IMR-90 (cell line): ENCODE data around the gene PSMC5. TPM values are rescaled to one million over a fixed set of nuclear protein-coding genes. Genes with fewer than 3 reads are reported as not detected.

Experiments used
- ATAC-seq: fragments of 200-7000 bp; cut with Tn5 transposase; 2 replicates; pipeline ENCODE4 v1.9.1; 2020; ENCODE audit warnings: low read depth, mild to moderate bottlenecking, moderate library complexity
- BruUV-seq: library from RNA; stranded (reverse); fragments of 400-500 nt; replicated peaks from 2 replicates; lab custom pipeline; 2021; lab: Mats Ljungman, UMichigan
- CTCF ChIA-PET: fragments of 300-600 bp; formaldehyde crosslinking; extraction: SDS; loops from one replicate; lab custom pipeline; 2021; ENCODE audit warnings: antibody characterized with exemption; lab: Yijun Ruan, JAX
- POLR2A ChIA-PET: fragments of 300-600 bp; sonication (Branson Sonifier 250); formaldehyde crosslinking; loops from one replicate; lab custom pipeline; 2022; ENCODE audit warnings: antibody characterized with exemption; ENCODE audit not compliant: unreplicated experiment; lab: Charles Lee
- DNase-seq: peaks from one replicate; pipeline ENCODE4 v3.0.0; 2013
- H2AFZ ChIP-seq: replicated peaks from 2 replicates; pipeline ENCODE3; 2013; ENCODE audit warnings: low read length, mild to moderate bottlenecking; ENCODE audit not compliant: poor library complexity
- H2AK5ac ChIP-seq: 2 replicates; pipeline ENCODE4 v1.6.1; 2013; ENCODE audit warnings: low read depth, low read length, inconsistent platforms
- H2AK9ac ChIP-seq: replicated peaks from 2 replicates; pipeline ENCODE3; 2013; ENCODE audit warnings: mild to moderate bottlenecking, low read depth, low read length, moderate library complexity; ENCODE audit not compliant: poor library complexity
- H2BK120ac ChIP-seq: 2 replicates; pipeline ENCODE4 v1.6.1; 2013; ENCODE audit warnings: low read depth, low read length, inconsistent platforms
- H2BK15ac ChIP-seq: 3 replicates; pipeline ENCODE4 v1.6.1; 2013; ENCODE audit warnings: low read depth, low read length, inconsistent platforms
- H2BK20ac ChIP-seq: 2 replicates; pipeline ENCODE4 v1.6.1; 2013; ENCODE audit warnings: low read depth, mild to moderate bottlenecking, inconsistent platforms, low read length, moderate library complexity
- H2BK5ac ChIP-seq: 2 replicates; pipeline ENCODE4 v1.6.1; 2013; ENCODE audit warnings: mild to moderate bottlenecking, low read depth, low read length, inconsistent platforms; ENCODE audit not compliant: poor library complexity, severe bottlenecking
- H3K14ac ChIP-seq: replicated peaks from 2 replicates; pipeline ENCODE4 v1.6.1; 2013; ENCODE audit warnings: low read depth, low read length, inconsistent platforms
- H3K18ac ChIP-seq: 2 replicates; pipeline ENCODE4 v1.6.1; 2013; ENCODE audit warnings: low read depth, low read length, control low read depth
- H3K23ac ChIP-seq: 2 replicates; pipeline ENCODE4 v1.6.1; 2013; ENCODE audit warnings: low read depth, low read length, inconsistent platforms
- H3K27ac ChIP-seq: 2 replicates; pipeline ENCODE4 v1.5.1; 2013; ENCODE audit warnings: mild to moderate bottlenecking, control low read depth, low read length; ENCODE audit not compliant: insufficient read depth
- H3K27me3 ChIP-seq: 2 replicates; pipeline ENCODE4 v1.6.1; 2013; ENCODE audit warnings: low read length; ENCODE audit not compliant: control insufficient read depth, insufficient read depth
- H3K36me3 ChIP-seq: 2 replicates; pipeline ENCODE4 v1.6.1; 2013; ENCODE audit warnings: low read length, mixed read lengths; ENCODE audit not compliant: control insufficient read depth, insufficient read depth
- H3K4ac ChIP-seq: 2 replicates; pipeline ENCODE4 v1.6.1; 2013; ENCODE audit warnings: low read depth, low read length, inconsistent platforms
- H3K4me1 ChIP-seq: 2 replicates; pipeline ENCODE4 v1.6.1; 2013; ENCODE audit warnings: low read length, mixed read lengths; ENCODE audit not compliant: control insufficient read depth, insufficient read depth
- H3K4me2 ChIP-seq: 2 replicates; pipeline ENCODE4 v1.6.1; 2013; ENCODE audit warnings: low read depth, mild to moderate bottlenecking, control low read depth, low read length, moderate library complexity
- H3K4me3 ChIP-seq: 2 replicates; pipeline ENCODE4 v1.5.1; 2013; ENCODE audit warnings: low read depth, mild to moderate bottlenecking, control low read depth, low read length, moderate library complexity; ENCODE audit not compliant: insufficient read depth
- H3K56ac ChIP-seq: 2 replicates; pipeline ENCODE4 v1.6.1; 2013; ENCODE audit warnings: low read length, inconsistent platforms; ENCODE audit not compliant: insufficient read depth; ENCODE audit errors: extremely low read depth
- H3K79me1 ChIP-seq, 2 experiments: 2 replicates each; pipeline ENCODE4 v1.6.1; 2013; ENCODE audit warnings: low read length in 2 of 2, inconsistent platforms in 1 of 2, low read depth in 1 of 2
- H3K9ac ChIP-seq: 2 replicates; pipeline ENCODE4 v1.6.1; 2013; ENCODE audit warnings: low read depth, low read length, control low read depth
- H3K9me1 ChIP-seq: 2 replicates; pipeline ENCODE4 v1.6.1; 2013; ENCODE audit warnings: low read length, inconsistent platforms; ENCODE audit not compliant: insufficient read depth
- H3K9me3 ChIP-seq: 2 replicates; pipeline ENCODE4 v1.6.1; 2013; ENCODE audit warnings: low read length; ENCODE audit not compliant: control insufficient read depth, insufficient read depth
- H4K20me1 ChIP-seq: 2 replicates; pipeline ENCODE4 v1.6.1; 2013; ENCODE audit warnings: low read length, inconsistent platforms; ENCODE audit not compliant: insufficient read depth
- H4K5ac ChIP-seq: 2 replicates; pipeline ENCODE4 v1.6.1; 2013; ENCODE audit warnings: mild to moderate bottlenecking, low read depth, low read length, control low read depth
- H4K8ac ChIP-seq, 2 experiments: 2 replicates each; pipeline ENCODE4 v1.6.1; 2013; ENCODE audit warnings: low read depth in 2 of 2, low read length in 2 of 2, control low read depth in 1 of 2, inconsistent platforms in 1 of 2
- H4K91ac ChIP-seq: 2 replicates; pipeline ENCODE4 v1.6.1; 2013; ENCODE audit warnings: low read depth, low read length, inconsistent platforms; ENCODE audit not compliant: insufficient read depth
- BHLHE40 ChIP-seq: fragments of 150-350 bp; IDR thresholded peaks from 2 replicates; pipeline ENCODE4 v1.6.1; 2016; ENCODE audit warnings: mild to moderate bottlenecking, low read depth, low read length
- MAFK ChIP-seq: IDR thresholded peaks from 2 replicates; pipeline ENCODE4 v1.6.1; 2012; ENCODE audit warnings: low read depth, low read length, improper control_type of control experiment
- MAZ ChIP-seq: IDR thresholded peaks from 2 replicates; pipeline ENCODE4 v1.6.1; 2012; ENCODE audit warnings: low read depth, mild to moderate bottlenecking, low read length, improper control_type of control experiment, moderate library complexity, borderline replicate concordance
- WGBS, 2 experiments: methylation state at CpG; one replicate each; pipeline versions ENCODE4 v1.1.5 to v1.1.7; 2013; ENCODE audit warnings: missing lambda C conversion rate in 2 of 2; ENCODE audit not compliant: insufficient read length in 1 of 2; ENCODE audit errors: extremely low coverage in 2 of 2; 5-methylcytosine and 5-hydroxymethylcytosine counted together
- dilution Hi-C: fragments of 300-500 bp; cut with HindIII; formaldehyde crosslinking; loops from one replicate; pipeline ENCODE4 v1.14.3; 2018; ENCODE audit warnings: low sequenced_read_pairs; ENCODE audit not compliant: unreplicated experiment
- in situ Hi-C: fragments of 300-500 bp; cut with MboI; formaldehyde crosslinking; loops from 3 replicates; pipeline ENCODE4 v1.14.3; 2019; ENCODE audit warnings: low sequenced_read_pairs, inconsistent platforms, mixed read lengths
- intact Hi-C: fragments of 100-400 bp; cut with micrococcal nuclease; formaldehyde crosslinking; loops from 2 replicates; pipeline ENCODE4 v1.10.0; 2022
- polyA plus RNA-seq, 3 experiments: library from polyadenylated mRNA; depleted of rRNA; stranded (reverse); fragments of >200 nt; gene quantifications; 2 replicates each; pipeline ENCODE4 v1.2.3, GENCODE V29; 2012; ENCODE audit warnings: low replicate concordance in 1 of 3
- total RNA-seq: library from RNA; depleted of rRNA; stranded (reverse); fragments of >200 nt; gene quantifications from 2 replicates; pipeline ENCODE4 v1.2.3, GENCODE V29; 2012

The PSMC5 gene
- total and polyA plus RNA-seq, 2 of the 4 experiments (the other 2 are of a cell fraction), result 105 to 165 TPM

GRCh38 chr17:63827801-63828221 lies 580 bp downstream of the PSMC5 start:
- H4K91ac ChIP-seq, result peak overlapping the region; percentile 74
- H3K4me3 ChIP-seq, result peak overlapping the region; percentile 79
- H4K20me1 ChIP-seq, result peaks cover 33% of the 10 kb centered on the region
- H2AK5ac ChIP-seq, result peak overlapping the region; percentile 95
- H3K14ac ChIP-seq, result peak overlapping the region; percentile 89
- ChIA-PET CTCF (no interaction called here), POLR2A (interaction anchor here (0.6 kb wide), 1 partner anchor 11 kb away, joined by 5 read pairs; no protein-coding TSS in a partner anchor)
- peak overlapping the region; percentile 99 for H2AK9ac ChIP-seq
- ATAC-seq (no peak; the same call in 1 of the 2 replicates), DNase-seq (no peak)
- H2BK20ac ChIP-seq, result no peak overlapping the region
- peak overlapping the region; percentile 90; a peak in 3 of 4 replicates for H4K8ac ChIP-seq
- no TSS peak for BruUV-seq
- peak overlapping the region; percentile 93 for H3K27ac ChIP-seq
- H2BK120ac ChIP-seq, result peak overlapping the region; percentile 42
- H3K27me3 ChIP-seq, result no peaks in the 10 kb centered on the region
- H3K23ac ChIP-seq, result peak overlapping the region; percentile 93
- peak overlapping the region; percentile 63; the same call in 1 of the 2 replicates for H4K5ac ChIP-seq
- H3K9me3 ChIP-seq, result no peaks in the 10 kb centered on the region
- WGBS, 2 experiments, result no CpG with 5 or more reads among the region's 19 CpGs
- peaks cover 64% of the 10 kb centered on the region for H3K36me3 ChIP-seq
- H2BK15ac ChIP-seq, result no peak overlapping the region; the same call in 2 of the 3 replicates
- dilution Hi-C loops (no loop called here), intact Hi-C loops (loop anchor here (2.0 kb wide), 1 partner anchor 23 kb away; no protein-coding TSS in a partner anchor), in situ Hi-C loops (no loop called here)
- H3K9me1 ChIP-seq, result peaks cover 13% of the 10 kb centered on the region
- peaks cover 1% of the 10 kb centered on the region; the same call in 1 of the 2 replicates for H3K4me1 ChIP-seq
- H2AFZ ChIP-seq, result peak overlapping the region; percentile 98
- H3K4me2 ChIP-seq, result peak overlapping the region; percentile 95
- TF ChIP-seq MAZ (no peak), BHLHE40 (no peak), MAFK (no peak)
- H3K18ac ChIP-seq, result peak overlapping the region; percentile 40
- H3K4ac ChIP-seq, result peak overlapping the region; percentile 90
- peak overlapping the region; percentile 63 for H3K56ac ChIP-seq
- peak overlapping the region; percentile 96 for H2BK5ac ChIP-seq
- peak overlapping the region; percentile 90 for H3K9ac ChIP-seq
- peaks cover 41 to 73% of the 10 kb centered on the region in 2 experiments for H3K79me1 ChIP-seq
